ES-I3 (cell line): ENCODE data around the gene CXCL8.

Experiments
- H3K36me3 ChIP-seq: 2 replicates; pipeline ENCODE4 v1.6.1; 2013; ENCODE audit warnings: mild to moderate bottlenecking, low read length, control low read depth, moderate library complexity; ENCODE audit not compliant: insufficient read depth
- H3K4me1 ChIP-seq: 2 replicates; pipeline ENCODE4 v1.6.1; 2013; ENCODE audit warnings: mild to moderate bottlenecking, control low read depth, low read length; ENCODE audit not compliant: insufficient read depth
- H3K9ac ChIP-seq: 2 replicates; pipeline ENCODE4 v1.6.1; 2013; ENCODE audit warnings: low read depth, mild to moderate bottlenecking, low read length, moderate library complexity
- H3K9me3 ChIP-seq: 2 replicates; pipeline ENCODE4 v1.6.1; 2013; ENCODE audit warnings: mild to moderate bottlenecking, low read length, moderate library complexity; ENCODE audit not compliant: control insufficient read depth, insufficient read depth

CXCL8 gene

GRCh38 chr4:73743795-73744194, 3.4 kb downstream of the CXCL8 start:
- Histone ChIP-seq H3K4me1 (no peaks in the 10 kb centered on the region), H3K9me3 (no peaks in the 10 kb centered on the region), H3K9ac (no peak overlapping the region), H3K36me3 (no peaks in the 10 kb centered on the region)

- H3K36me3 ChIP-seq, result no peaks in the 10 kb centered on the region
- H3K9ac ChIP-seq, result no peak overlapping the region
- H3K9me3 ChIP-seq, result no peaks in the 10 kb centered on the region
- H3K4me1 ChIP-seq, result no peaks in the 10 kb centered on the region
These were observed 3.8 kb downstream of the CXCL8 start for GRCh38 chr4:73744203-73744602.

GRCh38 chr4:73750730-73751129, 10.4 kb downstream of the CXCL8 start:
- no peaks in the 10 kb centered on the region for H3K4me1 ChIP-seq
- no peaks in the 10 kb centered on the region for H3K36me3 ChIP-seq
- H3K9me3 ChIP-seq, result no peaks in the 10 kb centered on the region
- H3K9ac ChIP-seq, result no peak overlapping the region

GRCh38 chr4:73751166-73751565, 10.8 kb downstream of the CXCL8 start:
- H3K36me3 ChIP-seq, result no peaks in the 10 kb centered on the region
- H3K4me1 ChIP-seq, result no peaks in the 10 kb centered on the region
- H3K9ac ChIP-seq, result no peak overlapping the region
- no peaks in the 10 kb centered on the region for H3K9me3 ChIP-seq

- H3K9me3 ChIP-seq, result no peaks in the 10 kb centered on the region
- H3K4me1 ChIP-seq, result no peaks in the 10 kb centered on the region
- H3K9ac ChIP-seq, result no peak overlapping the region
- no peaks in the 10 kb centered on the region for H3K36me3 ChIP-seq
These were observed 11.5 kb downstream of the CXCL8 start for GRCh38 chr4:73751830-73752229.

- no peaks in the 10 kb centered on the region for H3K9me3 ChIP-seq
- H3K4me1 ChIP-seq, result no peaks in the 10 kb centered on the region
- H3K9ac ChIP-seq, result no peak overlapping the region
- no peaks in the 10 kb centered on the region for H3K36me3 ChIP-seq
These were observed 12.1 kb downstream of the CXCL8 start for GRCh38 chr4:73752424-73752823.

GRCh38 chr4:73753215-73753614, 12.8 kb downstream of the CXCL8 start:
- no peaks in the 10 kb centered on the region for H3K9me3 ChIP-seq
- no peaks in the 10 kb centered on the region for H3K4me1 ChIP-seq
- no peak overlapping the region for H3K9ac ChIP-seq
- no peaks in the 10 kb centered on the region for H3K36me3 ChIP-seq

GRCh38 chr4:73754934-73755333, 14.6 kb downstream of the CXCL8 start:
- H3K36me3 ChIP-seq, result no peaks in the 10 kb centered on the region
- no peaks in the 10 kb centered on the region for H3K9me3 ChIP-seq
- H3K4me1 ChIP-seq, result no peaks in the 10 kb centered on the region
- no peak overlapping the region for H3K9ac ChIP-seq

- no peaks in the 10 kb centered on the region for H3K9me3 ChIP-seq
- H3K4me1 ChIP-seq, result no peaks in the 10 kb centered on the region
- H3K9ac ChIP-seq, result no peak overlapping the region
- no peaks in the 10 kb centered on the region for H3K36me3 ChIP-seq
These were observed 19.0 kb downstream of the CXCL8 start for GRCh38 chr4:73759357-73759756.

GRCh38 chr4:73761856-73762255, 21.5 kb downstream of the CXCL8 start:
- no peaks in the 10 kb centered on the region for H3K36me3 ChIP-seq
- no peaks in the 10 kb centered on the region for H3K4me1 ChIP-seq
- H3K9ac ChIP-seq, result no peak overlapping the region
- no peaks in the 10 kb centered on the region for H3K9me3 ChIP-seq

GRCh38 chr4:73762409-73762808, 22.0 kb downstream of the CXCL8 start:
- no peaks in the 10 kb centered on the region for H3K4me1 ChIP-seq
- H3K9me3 ChIP-seq, result no peaks in the 10 kb centered on the region
- H3K36me3 ChIP-seq, result no peaks in the 10 kb centered on the region
- H3K9ac ChIP-seq, result no peak overlapping the region

GRCh38 chr4:73763877-73764276, 23.5 kb downstream of the CXCL8 start:
- H3K9me3 ChIP-seq, result no peaks in the 10 kb centered on the region
- no peaks in the 10 kb centered on the region for H3K4me1 ChIP-seq
- H3K36me3 ChIP-seq, result no peaks in the 10 kb centered on the region
- no peak overlapping the region for H3K9ac ChIP-seq

GRCh38 chr4:73764513-73764912, 24.1 kb downstream of the CXCL8 start:
- Histone ChIP-seq H3K9ac (no peak overlapping the region), H3K4me1 (no peaks in the 10 kb centered on the region), H3K9me3 (no peaks in the 10 kb centered on the region), H3K36me3 (no peaks in the 10 kb centered on the region)

- Histone ChIP-seq H3K36me3 (no peaks in the 10 kb centered on the region), H3K9ac (no peak overlapping the region), H3K4me1 (no peaks in the 10 kb centered on the region), H3K9me3 (no peaks in the 10 kb centered on the region)
These were observed 24.9 kb downstream of the CXCL8 start for GRCh38 chr4:73765296-73765695.

GRCh38 chr4:73770917-73771316, 30.5 kb downstream of the CXCL8 start:
- Histone ChIP-seq H3K9ac (no peak overlapping the region), H3K9me3 (no peaks in the 10 kb centered on the region), H3K4me1 (no peaks in the 10 kb centered on the region), H3K36me3 (no peaks in the 10 kb centered on the region)

GRCh38 chr4:73772363-73772762, 32.0 kb downstream of the CXCL8 start:
- no peak overlapping the region for H3K9ac ChIP-seq
- no peaks in the 10 kb centered on the region for H3K4me1 ChIP-seq
- H3K9me3 ChIP-seq, result no peaks in the 10 kb centered on the region
- H3K36me3 ChIP-seq, result no peaks in the 10 kb centered on the region
